ENCODE results near the gene COL4A2.

COL4A2 gene

DNA sequence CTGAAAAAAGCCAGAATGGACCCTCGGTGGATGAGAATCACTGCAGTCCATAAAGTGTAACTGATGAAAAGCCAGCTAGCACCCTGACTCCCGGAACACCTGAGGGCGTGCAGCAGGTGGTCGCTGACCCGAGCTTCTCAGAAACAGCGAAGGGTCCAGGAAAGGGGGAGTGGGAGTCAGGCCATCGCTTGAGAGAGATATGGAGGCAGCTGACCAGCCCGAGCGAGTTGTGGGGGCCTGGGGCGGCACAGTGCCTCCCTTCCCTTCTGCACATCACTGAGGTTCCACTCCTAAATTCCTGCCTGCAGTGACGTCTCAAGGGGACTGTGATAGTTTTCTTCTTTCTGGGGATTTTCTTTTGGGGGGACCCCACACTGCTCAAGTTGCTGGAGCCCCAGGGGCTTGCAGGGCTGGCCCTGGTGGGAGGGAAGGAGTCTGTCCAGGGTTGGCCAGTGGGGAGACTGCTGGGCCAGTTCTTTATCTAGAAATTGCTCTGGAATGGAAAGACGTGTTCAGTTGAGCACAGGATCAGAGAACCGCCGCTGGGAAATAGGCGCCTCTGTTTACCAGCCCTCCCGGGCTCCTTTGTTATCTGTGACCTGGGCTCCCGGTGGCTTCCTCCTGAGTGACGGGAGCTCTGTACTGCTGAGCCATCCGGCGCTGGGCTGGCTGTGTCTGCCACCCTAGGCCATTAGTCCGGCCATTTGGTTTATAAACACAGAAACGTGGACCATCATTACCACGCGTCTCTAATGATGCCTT is 183.1 kb downstream of the COL4A2 start:
- ChIA-PET POLR2A (no interaction called here), CTCF (interaction anchor here (1.1 kb wide), 1 partner anchor 269 kb away, joined by 3 read pairs; no protein-coding TSS in a partner anchor)
- no peak overlapping the region for H3K4me3 ChIP-seq (ENCODE audit: low read depth, low read length)
- no peak for DNase-seq (ENCODE audit: low read depth, low spot score)
- TF ChIP-seq, protein P1, sequence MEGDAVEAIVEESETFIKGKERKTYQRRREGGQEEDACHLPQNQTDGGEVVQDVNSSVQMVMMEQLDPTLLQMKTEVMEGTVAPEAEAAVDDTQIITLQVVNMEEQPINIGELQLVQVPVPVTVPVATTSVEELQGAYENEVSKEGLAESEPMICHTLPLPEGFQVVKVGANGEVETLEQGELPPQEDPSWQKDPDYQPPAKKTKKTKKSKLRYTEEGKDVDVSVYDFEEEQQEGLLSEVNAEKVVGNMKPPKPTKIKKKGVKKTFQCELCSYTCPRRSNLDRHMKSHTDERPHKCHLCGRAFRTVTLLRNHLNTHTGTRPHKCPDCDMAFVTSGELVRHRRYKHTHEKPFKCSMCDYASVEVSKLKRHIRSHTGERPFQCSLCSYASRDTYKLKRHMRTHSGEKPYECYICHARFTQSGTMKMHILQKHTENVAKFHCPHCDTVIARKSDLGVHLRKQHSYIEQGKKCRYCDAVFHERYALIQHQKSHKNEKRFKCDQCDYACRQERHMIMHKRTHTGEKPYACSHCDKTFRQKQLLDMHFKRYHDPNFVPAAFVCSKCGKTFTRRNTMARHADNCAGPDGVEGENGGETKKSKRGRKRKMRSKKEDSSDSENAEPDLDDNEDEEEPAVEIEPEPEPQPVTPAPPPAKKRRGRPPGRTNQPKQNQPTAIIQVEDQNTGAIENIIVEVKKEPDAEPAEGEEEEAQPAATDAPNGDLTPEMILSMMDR (IDR thresholded peaks at IDR 0.05; ENCODE audit: insufficient read depth, low read length, missing control alignments), result no peak

DNA sequence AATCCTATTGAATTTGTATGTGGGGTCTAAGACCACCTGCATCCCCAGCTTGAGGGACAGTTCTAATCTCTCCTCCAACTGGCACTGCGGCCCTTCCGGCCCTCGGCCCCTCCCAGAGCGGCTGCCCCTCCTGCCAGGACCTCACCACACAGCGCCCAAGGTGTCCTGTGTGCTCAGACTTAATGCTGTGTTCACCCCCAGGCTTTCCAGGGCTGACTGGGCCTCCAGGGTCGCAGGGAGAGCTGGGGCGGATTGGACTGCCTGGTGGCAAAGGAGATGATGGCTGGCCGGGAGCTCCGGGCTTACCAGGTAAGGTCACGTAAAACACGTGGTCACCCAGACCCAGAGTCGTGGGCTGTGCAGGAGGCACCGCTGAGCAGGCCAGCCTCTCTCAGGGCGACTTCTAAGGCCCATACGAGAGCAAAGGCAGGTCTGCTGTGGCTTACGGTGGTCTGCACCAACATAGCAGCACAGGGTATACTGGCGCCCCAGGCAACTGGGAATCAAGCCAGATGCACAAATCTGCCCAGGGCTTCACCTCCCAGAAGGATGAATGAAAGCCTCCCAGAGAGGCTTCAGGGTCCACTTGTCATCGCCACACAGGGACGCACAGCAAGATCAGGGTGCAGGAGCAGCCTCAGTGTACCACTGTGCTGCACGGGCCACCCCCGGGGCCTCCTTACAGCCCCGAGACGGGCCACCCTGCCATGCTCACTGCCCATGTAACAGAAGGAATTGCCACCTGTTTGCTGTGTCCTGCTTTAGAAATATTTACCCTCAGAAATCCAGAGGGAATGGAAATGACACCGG is 185.0 kb downstream of the COL4A2 start:
- TF ChIP-seq, protein P1 (IDR thresholded peaks at IDR 0.05; ENCODE audit: insufficient read depth, low read length, missing control alignments), result no peak
- ChIA-PET CTCF (interaction anchor here (0.9 kb wide), 1 partner anchor 36 kb away, joined by 3 read pairs; no protein-coding TSS in a partner anchor), POLR2A (no interaction called here)
- no peak overlapping the region for H3K4me3 ChIP-seq (ENCODE audit: low read depth, low read length)
- DNase-seq (ENCODE audit: low read depth, low spot score), result no peak

DNA sequence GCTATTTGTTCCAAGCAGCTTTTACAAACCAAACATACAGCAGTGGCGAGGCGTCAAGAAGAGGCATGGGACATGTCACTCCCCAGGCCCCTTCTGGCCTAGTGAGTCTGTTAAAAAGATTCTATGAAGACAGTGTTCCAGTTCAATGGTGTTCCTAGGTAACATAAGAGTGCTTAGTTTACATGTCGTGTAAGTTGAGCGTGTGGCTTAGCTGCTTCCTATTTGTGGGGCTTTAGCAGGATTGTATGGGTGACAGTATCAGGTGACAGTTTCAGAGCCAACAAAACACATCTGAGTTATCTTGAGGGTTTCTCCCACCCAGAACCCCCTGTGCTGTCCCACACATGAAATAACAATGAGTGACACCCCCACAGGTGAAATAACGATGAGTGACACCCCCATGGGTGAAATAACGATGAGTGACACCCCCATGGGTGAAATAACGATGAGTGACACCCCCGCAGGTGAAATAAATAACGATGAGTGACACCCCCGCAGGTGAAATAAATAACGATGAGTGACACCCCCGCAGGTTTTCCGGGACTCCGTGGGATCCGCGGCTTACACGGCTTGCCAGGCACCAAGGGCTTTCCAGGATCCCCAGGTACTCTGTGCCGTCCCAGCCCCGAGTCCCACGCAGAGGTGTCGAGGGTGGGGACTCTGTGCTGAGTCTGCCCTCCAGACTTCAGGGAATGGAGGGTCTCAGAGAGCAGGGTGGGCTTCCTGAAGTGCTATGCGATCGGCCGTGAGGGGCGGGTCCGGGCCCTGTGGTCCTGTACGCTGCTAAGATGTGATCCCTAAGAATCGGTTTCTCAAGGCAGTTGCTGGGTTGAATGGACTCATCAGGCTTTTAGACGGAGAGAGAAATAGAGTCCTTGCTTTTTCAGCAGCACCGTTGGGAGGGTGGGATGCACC is 185.9 kb downstream of the COL4A2 start:
- TF ChIP-seq, protein P1 (IDR thresholded peaks at IDR 0.05; ENCODE audit: insufficient read depth, low read length, missing control alignments), result no peak
- no peak overlapping the region for H3K4me3 ChIP-seq (ENCODE audit: low read depth, low read length)
- POLR2A ChIA-PET, result no interaction called here
- DNase-seq (ENCODE audit: low read depth, low spot score), result no peak
- CTCF ChIA-PET, result interaction anchor here (0.9 kb wide), 1 partner anchor 37 kb away, joined by 3 read pairs; no protein-coding TSS in a partner anchor

DNA sequence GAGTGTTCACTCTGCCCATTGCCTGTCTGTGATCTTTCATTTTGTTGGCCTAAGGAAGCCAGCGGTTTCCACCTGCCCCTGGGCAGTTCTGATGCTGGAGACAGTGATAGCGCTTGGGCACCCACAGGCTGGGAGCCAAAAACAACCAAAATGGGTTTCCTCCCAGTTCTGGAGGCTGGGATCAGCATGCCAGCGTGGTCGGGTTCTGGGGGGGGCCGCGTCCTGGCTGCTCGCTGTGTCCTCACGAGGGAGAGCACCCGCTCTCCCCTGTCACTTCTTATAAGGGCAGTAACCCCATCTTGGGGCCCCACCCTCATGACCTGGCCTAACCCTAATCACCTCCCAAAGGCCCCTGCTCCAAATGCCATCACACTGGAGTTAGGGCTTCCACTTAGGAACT is 186.5 kb downstream of the COL4A2 start:
- H3K4me3 ChIP-seq (ENCODE audit: low read depth, low read length), result no peak overlapping the region
- CTCF ChIA-PET, result no interaction called here
- TF ChIP-seq, protein P1 (IDR thresholded peaks at IDR 0.05; ENCODE audit: insufficient read depth, low read length, missing control alignments), result no peak
- DNase-seq (ENCODE audit: low read depth, low spot score), result no peak
- POLR2A ChIA-PET, result no interaction called here

DNA sequence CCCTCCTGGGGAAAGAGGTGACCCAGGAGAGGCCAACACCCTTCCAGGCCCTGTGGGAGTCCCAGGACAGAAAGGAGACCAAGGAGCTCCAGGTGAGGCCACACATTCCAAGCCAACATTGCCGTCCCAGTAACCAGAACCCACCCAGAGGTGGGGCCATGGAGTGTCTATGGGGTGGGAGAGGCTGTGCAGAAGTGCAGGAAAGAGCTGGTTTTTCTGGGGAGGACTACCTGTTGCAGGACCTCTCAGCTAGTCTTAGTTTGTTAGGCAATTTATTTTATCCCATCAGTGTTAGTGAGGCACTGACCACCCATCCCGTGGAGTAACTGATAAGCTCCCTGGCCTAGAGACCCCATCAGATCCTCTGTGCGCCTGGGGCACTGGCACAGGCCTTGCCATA is 188.3 kb downstream of the COL4A2 start:
- no peak overlapping the region for H3K4me3 ChIP-seq (ENCODE audit: low read depth, low read length)
- CTCF ChIA-PET, result no interaction called here
- TF ChIP-seq, protein P1 (IDR thresholded peaks at IDR 0.05; ENCODE audit: insufficient read depth, low read length, missing control alignments), result no peak
- POLR2A ChIA-PET, result no interaction called here
- no peak for DNase-seq (ENCODE audit: low read depth, low spot score)

Measured in AG04449 (cell line).